Measurements from ENCODE around the gene ITIH2. TPM values are rescaled to one million over a fixed set of nuclear protein-coding genes. Genes with fewer than 3 reads are reported as not detected.
"Not testable (repeated sequence)": the region's sequence is repeated elsewhere in the genome, so short reads cannot be mapped to it uniquely, and the experiment has no call there.

ITIH2 gene
- total RNA-seq, 2 donors from 2014 or later, result not detected

GRCh38 chr10:7776777-7777176, 73.7 kb downstream of the ITIH2 start:
- Mint-ChIP-seq H3K9me3 (no peaks in the 10 kb centered on the region), H3K36me3 (ENCODE audit: low read depth) (peaks cover 70% of the 10 kb centered on the region), H3K27ac (no peak overlapping the region), H3K4me1 (no peaks in the 10 kb centered on the region), H3K4me3 (no peak overlapping the region), H3K27me3 (ENCODE audit: insufficient read depth) (no peaks in the 10 kb centered on the region)
- H3K27me3 ChIP-seq (ENCODE audit: control insufficient read depth, insufficient read depth, low read length, poor library complexity, severe bottlenecking), result no peaks in the 10 kb centered on the region
- DNase-seq, result no peak
- H3K27ac ChIP-seq (ENCODE audit: low read depth, low read length), result no peak overlapping the region
- TF ChIP-seq CTCF (conservative IDR thresholded peaks at IDR 0.05), result no peak
- no peak overlapping the region for H3K4me3 ChIP-seq (ENCODE audit: low read length)
- H3K4me1 ChIP-seq (ENCODE audit: control insufficient read depth, insufficient read depth, low read length), result no peaks in the 10 kb centered on the region
- peaks cover 97% of the 10 kb centered on the region for H3K36me3 ChIP-seq (ENCODE audit: control insufficient read depth, insufficient read depth, low read length)
- 95% methylated on average over 2 of the region's 2 CpGs; no CpG with 5 or more reads in 1 of the 2 experiments for WGBS, 2 experiments (ENCODE audit: insufficient coverage in 1 of 2, insufficient read length in 1 of 2)
- no peaks in the 10 kb centered on the region for H3K9me3 ChIP-seq (ENCODE audit: control insufficient read depth, low read length)
- no peak overlapping the region for H3K9ac ChIP-seq (ENCODE audit: extremely low read depth, low read length, poor library complexity, severe bottlenecking)

- not testable (repeated sequence) for H3K27ac Mint-ChIP-seq; H3K27me3 Mint-ChIP-seq (ENCODE audit: insufficient read depth); H3K9me3 Mint-ChIP-seq; H3K4me1 ChIP-seq (ENCODE audit: control insufficient read depth, insufficient read depth, low read length); DNase-seq; H3K27ac ChIP-seq (ENCODE audit: low read depth, low read length); H3K4me1 Mint-ChIP-seq; H3K4me3 ChIP-seq (ENCODE audit: low read length); H3K9ac ChIP-seq (ENCODE audit: extremely low read depth, low read length, poor library complexity, severe bottlenecking); H3K9me3 ChIP-seq (ENCODE audit: control insufficient read depth, low read length); H3K4me3 Mint-ChIP-seq; H3K27me3 ChIP-seq (ENCODE audit: control insufficient read depth, insufficient read depth, low read length, poor library complexity, severe bottlenecking)
- 97% methylated on average over 6 of the region's 6 CpGs for WGBS, 2 experiments (ENCODE audit: insufficient coverage in 1 of 2, insufficient read length in 1 of 2)
- H3K36me3 Mint-ChIP-seq (ENCODE audit: low read depth), result peaks cover 60% of the 10 kb centered on the region
- peaks cover 71% of the 10 kb centered on the region for H3K36me3 ChIP-seq (ENCODE audit: control insufficient read depth, insufficient read depth, low read length)
Observed at GRCh38 chr10:7782194-7782593, 79.1 kb downstream of the ITIH2 start.

- Mint-ChIP-seq H3K27me3 (ENCODE audit: insufficient read depth) (no peaks in the 10 kb centered on the region), H3K9me3 (no peaks in the 10 kb centered on the region), H3K4me1 (peaks cover 18% of the 10 kb centered on the region), H3K27ac (no peak overlapping the region), H3K36me3 (ENCODE audit: low read depth) (peaks cover 31% of the 10 kb centered on the region), H3K4me3 (no peak overlapping the region)
- TF ChIP-seq CTCF (conservative IDR thresholded peaks at IDR 0.05), result no peak
- DNase-seq, result no peak
- Histone ChIP-seq H3K27me3 (ENCODE audit: control insufficient read depth, insufficient read depth, low read length, poor library complexity, severe bottlenecking) (no peaks in the 10 kb centered on the region), H3K27ac (ENCODE audit: low read depth, low read length) (no peak overlapping the region), H3K9ac (ENCODE audit: extremely low read depth, low read length, poor library complexity, severe bottlenecking) (no peak overlapping the region), H3K36me3 (ENCODE audit: control insufficient read depth, insufficient read depth, low read length) (peaks cover 41% of the 10 kb centered on the region), H3K4me3 (ENCODE audit: low read length) (peak overlapping the region; percentile 96), H3K9me3 (ENCODE audit: control insufficient read depth, low read length) (no peaks in the 10 kb centered on the region), H3K4me1 (ENCODE audit: control insufficient read depth, insufficient read depth, low read length) (peaks cover 3% of the 10 kb centered on the region)
- 97 to 100% methylated on average over 2 to 3 of the region's 3 CpGs for WGBS, 2 experiments (ENCODE audit: insufficient coverage in 1 of 2, insufficient read length in 1 of 2)
Observed at GRCh38 chr10:7786430-7786829, 83.3 kb downstream of the ITIH2 start.
